SJCRH30 (cell line): Measurements from ENCODE around the gene TNKS1BP1. TPM values are rescaled to one million over a fixed set of nuclear protein-coding genes. Genes with fewer than 3 reads are reported as not detected.
"Not testable (repeated sequence)": the region's sequence is repeated elsewhere in the genome, so short reads cannot be mapped to it uniquely, and the experiment has no call there.

ENCODE experiments used
- DNase-seq, 2 experiments: peaks; one replicate each; pipeline ENCODE4 v3.0.0-alpha.2; 2015 to 2020
- H3K27ac ChIP-seq: fragments of 250-450 bp; sonication (Bioruptor Pico); 2 replicates; pipeline ENCODE4 v1.5.1; 2020; ENCODE audit warnings: mild to moderate bottlenecking, moderate library complexity
- H3K27me3 ChIP-seq: fragments of 250-450 bp; sonication (Bioruptor Pico); 2 replicates; pipeline ENCODE4 v1.5.1; 2020; ENCODE audit warnings: mild to moderate bottlenecking, moderate library complexity
- H3K36me3 ChIP-seq: fragments of 250-450 bp; sonication (Bioruptor Pico); 2 replicates; pipeline ENCODE4 v1.5.1; 2020; ENCODE audit warnings: mild to moderate bottlenecking, moderate library complexity
- H3K4me1 ChIP-seq: fragments of 250-450 bp; sonication (Bioruptor Pico); 2 replicates; pipeline ENCODE4 v1.5.1; 2020; ENCODE audit warnings: mild to moderate bottlenecking, moderate library complexity
- H3K4me3 ChIP-seq: fragments of 250-450 bp; sonication (Bioruptor Pico); 2 replicates; pipeline ENCODE4 v1.5.1; 2020; ENCODE audit warnings: mild to moderate bottlenecking, moderate library complexity
- H3K9me3 ChIP-seq: fragments of 250-450 bp; sonication (Bioruptor Pico); replicated peaks from 2 replicates; pipeline ENCODE4 v1.5.1; 2020; ENCODE audit warnings: mild to moderate bottlenecking, moderate library complexity
- total RNA-seq: library from RNA; depleted of rRNA; stranded (reverse); fragments of >200 nt; shearing (Covaris generic); gene quantifications from 2 replicates; pipeline ENCODE4 v1.2.3, GENCODE V29; 2014

Gene TNKS1BP1
- total RNA-seq, 1 experiment from 2014 or later, result 70.9 TPM

GRCh38 chr11:57347336-57347735 lies 22.6 kb upstream of the TNKS1BP1 start:
- Histone ChIP-seq H3K27ac (no peak overlapping the region), H3K4me3 (no peak overlapping the region), H3K4me1 (no peaks in the 10 kb centered on the region), H3K36me3 (no peaks in the 10 kb centered on the region), H3K9me3 (no peaks in the 10 kb centered on the region), H3K27me3 (peaks cover 6% of the 10 kb centered on the region; the same call in 1 of the 2 replicates)
- DNase-seq, result no peak

GRCh38 chr11:57345555-57346211 lies 20.9 kb upstream of the TNKS1BP1 start:
- Histone ChIP-seq H3K27ac (no peak overlapping the region), H3K4me1 (no peaks in the 10 kb centered on the region), H3K27me3 (peaks cover 6% of the 10 kb centered on the region; the same call in 1 of the 2 replicates), H3K36me3 (no peaks in the 10 kb centered on the region), H3K4me3 (no peak overlapping the region), H3K9me3 (no peaks in the 10 kb centered on the region)
- peak; percentile 64 to 87 for DNase-seq

GRCh38 chr11:57344826-57345225 lies 20.1 kb upstream of the TNKS1BP1 start:
- no peak for DNase-seq
- H3K27ac ChIP-seq, result no peak overlapping the region
- no peaks in the 10 kb centered on the region for H3K4me1 ChIP-seq
- H3K9me3 ChIP-seq, result no peaks in the 10 kb centered on the region
- H3K27me3 ChIP-seq, result peaks cover 6% of the 10 kb centered on the region
- no peaks in the 10 kb centered on the region for H3K36me3 ChIP-seq
- no peak overlapping the region for H3K4me3 ChIP-seq

- H3K27ac ChIP-seq, result no peak overlapping the region
- peaks cover 6% of the 10 kb centered on the region for H3K27me3 ChIP-seq
- H3K36me3 ChIP-seq, result no peaks in the 10 kb centered on the region
- DNase-seq, result no peak
- no peak overlapping the region for H3K4me3 ChIP-seq
- no peaks in the 10 kb centered on the region for H3K9me3 ChIP-seq
- no peaks in the 10 kb centered on the region for H3K4me1 ChIP-seq
Measured at GRCh38 chr11:57343825-57344224, 19.1 kb upstream of the TNKS1BP1 start.

GRCh38 chr11:57342702-57343101 lies 17.9 kb upstream of the TNKS1BP1 start:
- H3K4me1 ChIP-seq, result no peaks in the 10 kb centered on the region
- H3K36me3 ChIP-seq, result no peaks in the 10 kb centered on the region
- H3K27me3 ChIP-seq, result peaks cover 6% of the 10 kb centered on the region
- no peak for DNase-seq
- H3K4me3 ChIP-seq, result no peak overlapping the region
- H3K9me3 ChIP-seq, result no peaks in the 10 kb centered on the region
- H3K27ac ChIP-seq, result no peak overlapping the region

GRCh38 chr11:57341250-57341808 lies 16.6 kb upstream of the TNKS1BP1 start:
- DNase-seq, result no peak

GRCh38 chr11:57340039-57340615 lies 15.4 kb upstream of the TNKS1BP1 start:
- peaks cover 6% of the 10 kb centered on the region for H3K27me3 ChIP-seq
- peaks cover 3% of the 10 kb centered on the region; the same call in 1 of the 2 replicates for H3K4me1 ChIP-seq
- H3K9me3 ChIP-seq, result no peaks in the 10 kb centered on the region
- DNase-seq, result peak in 1 of 2 experiments; percentile 41
- H3K27ac ChIP-seq, result no peak overlapping the region
- H3K36me3 ChIP-seq, result no peaks in the 10 kb centered on the region
- no peak overlapping the region for H3K4me3 ChIP-seq

More at GRCh38 chr11:57341250-57341808, 16.6 kb upstream of the TNKS1BP1 start:
- peaks cover 3% of the 10 kb centered on the region; the same call in 1 of the 2 replicates for H3K4me1 ChIP-seq
- H3K27me3 ChIP-seq, result peaks cover 6% of the 10 kb centered on the region
- no peaks in the 10 kb centered on the region for H3K36me3 ChIP-seq
- no peak overlapping the region for H3K27ac ChIP-seq
- no peak overlapping the region for H3K4me3 ChIP-seq
- no peaks in the 10 kb centered on the region for H3K9me3 ChIP-seq

GRCh38 chr11:57339328-57339727 lies 14.6 kb upstream of the TNKS1BP1 start:
- peaks cover 2% of the 10 kb centered on the region; the same call in 1 of the 2 replicates for H3K36me3 ChIP-seq
- no peak for DNase-seq
- no peak overlapping the region for H3K4me3 ChIP-seq
- peaks cover 6% of the 10 kb centered on the region for H3K27me3 ChIP-seq
- H3K4me1 ChIP-seq, result peaks cover 7% of the 10 kb centered on the region
- H3K27ac ChIP-seq, result no peak overlapping the region
- H3K9me3 ChIP-seq, result no peaks in the 10 kb centered on the region

GRCh38 chr11:57338142-57338541 lies 13.4 kb upstream of the TNKS1BP1 start, which contains the start of gene P2RX3:
P2RX3 (plus strand) TSS chr11:57338352; CDS start chr11:57338551, 199 bp downstream.
- Histone ChIP-seq H3K27me3 (no peaks in the 10 kb centered on the region; the same call in none of the 2 replicates), H3K36me3 (peaks cover 12% of the 10 kb centered on the region), H3K4me3 (no peak within 1 kb of the TSS), H3K9me3 (no peaks in the 10 kb centered on the region), H3K4me1 (peaks cover 10% of the 10 kb centered on the region), H3K27ac (no peak within 1 kb of the TSS)
- no peak for DNase-seq

- H3K4me3 ChIP-seq, H3K9me3 ChIP-seq, DNase-seq, H3K27me3 ChIP-seq, H3K27ac ChIP-seq: not testable (repeated sequence)
- Histone ChIP-seq H3K4me1 (peaks cover 10% of the 10 kb centered on the region), H3K36me3 (peaks cover 24% of the 10 kb centered on the region)
Measured at GRCh38 chr11:57336856-57337255, 12.1 kb upstream of the TNKS1BP1 start.

GRCh38 chr11:57336111-57336666 lies 11.4 kb upstream of the TNKS1BP1 start:
- Histone ChIP-seq H3K4me3 (peak overlapping the region; percentile 84), H3K36me3 (peaks cover 31% of the 10 kb centered on the region), H3K27ac (peak overlapping the region; percentile 42), H3K27me3 (no peaks in the 10 kb centered on the region; the same call in 1 of the 2 replicates), H3K4me1 (peaks cover 10% of the 10 kb centered on the region), H3K9me3 (no peaks in the 10 kb centered on the region)
- no peak for DNase-seq

- no peaks in the 10 kb centered on the region; the same call in 1 of the 2 replicates for H3K27me3 ChIP-seq
- H3K9me3 ChIP-seq, result no peaks in the 10 kb centered on the region
- peak; percentile 93 for DNase-seq
- peak within 1 kb of the TSS; percentile 84 for H3K4me3 ChIP-seq
- peaks cover 37% of the 10 kb centered on the region for H3K36me3 ChIP-seq
- H3K27ac ChIP-seq, result peak within 1 kb of the TSS; percentile 79
- H3K4me1 ChIP-seq, result peaks cover 10% of the 10 kb centered on the region
Measured at GRCh38 chr11:57335343-57336110, 10.8 kb upstream of the TNKS1BP1 start, which contains the start of gene SSRP1. SSRP1 (minus strand) TSS chr11:57335892; CDS start chr11:57335121, 771 bp downstream.

- H3K27ac ChIP-seq, result peak overlapping the region; percentile 79
- no peaks in the 10 kb centered on the region for H3K9me3 ChIP-seq
- no peak for DNase-seq
- H3K4me3 ChIP-seq, result peak overlapping the region; percentile 84
- no peaks in the 10 kb centered on the region for H3K27me3 ChIP-seq
- H3K36me3 ChIP-seq, result peaks cover 43% of the 10 kb centered on the region
- H3K4me1 ChIP-seq, result peaks cover 10% of the 10 kb centered on the region
Measured at GRCh38 chr11:57335023-57335342, 10.2 kb upstream of the TNKS1BP1 start.

- Histone ChIP-seq H3K27ac (no peak overlapping the region), H3K4me3 (no peak overlapping the region), H3K36me3 (peaks cover 64% of the 10 kb centered on the region), H3K4me1 (peaks cover 10% of the 10 kb centered on the region), H3K27me3 (no peaks in the 10 kb centered on the region), H3K9me3 (no peaks in the 10 kb centered on the region)
- no peak for DNase-seq
Measured at GRCh38 chr11:57332694-57333440, 8.1 kb upstream of the TNKS1BP1 start.
